ENCODE measurements around the gene SEPTIN10.

DNA sequence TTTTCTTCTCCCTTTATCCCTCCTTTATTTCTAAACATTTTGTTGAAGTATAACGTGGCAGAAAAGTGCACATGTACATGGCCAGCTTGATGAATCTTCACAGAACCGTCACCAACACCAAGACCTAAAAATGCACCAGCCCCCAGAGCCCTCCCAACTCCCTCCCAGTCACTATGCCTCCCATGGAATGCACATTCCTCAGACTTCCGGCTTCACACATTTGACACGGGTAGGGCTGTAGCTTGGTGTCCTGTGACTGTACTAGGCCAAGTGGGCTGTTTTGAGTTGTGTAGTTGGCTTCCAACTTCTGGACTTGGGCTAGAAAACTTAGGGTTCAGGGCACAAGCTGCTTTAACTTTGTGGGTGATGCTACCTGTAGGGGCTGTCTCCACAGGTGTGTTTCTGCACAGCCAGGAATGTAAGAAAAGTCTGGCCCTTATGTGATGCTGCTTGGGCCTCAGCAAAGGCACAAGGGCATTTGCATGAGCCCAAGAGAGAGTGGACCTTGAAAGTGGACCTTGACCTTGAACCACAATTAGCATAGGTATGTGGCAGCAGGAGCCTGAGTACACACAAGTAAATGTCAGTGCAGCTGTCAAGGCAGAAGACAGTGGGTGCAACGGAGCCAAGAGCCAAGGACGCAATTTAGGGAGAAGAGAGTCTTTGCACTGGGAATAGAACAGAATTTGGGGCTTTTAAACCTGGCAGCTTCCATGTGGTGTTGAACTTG, 78.4 kb downstream of the SEPTIN10 start:
- TF ChIP-seq, protein P1, sequence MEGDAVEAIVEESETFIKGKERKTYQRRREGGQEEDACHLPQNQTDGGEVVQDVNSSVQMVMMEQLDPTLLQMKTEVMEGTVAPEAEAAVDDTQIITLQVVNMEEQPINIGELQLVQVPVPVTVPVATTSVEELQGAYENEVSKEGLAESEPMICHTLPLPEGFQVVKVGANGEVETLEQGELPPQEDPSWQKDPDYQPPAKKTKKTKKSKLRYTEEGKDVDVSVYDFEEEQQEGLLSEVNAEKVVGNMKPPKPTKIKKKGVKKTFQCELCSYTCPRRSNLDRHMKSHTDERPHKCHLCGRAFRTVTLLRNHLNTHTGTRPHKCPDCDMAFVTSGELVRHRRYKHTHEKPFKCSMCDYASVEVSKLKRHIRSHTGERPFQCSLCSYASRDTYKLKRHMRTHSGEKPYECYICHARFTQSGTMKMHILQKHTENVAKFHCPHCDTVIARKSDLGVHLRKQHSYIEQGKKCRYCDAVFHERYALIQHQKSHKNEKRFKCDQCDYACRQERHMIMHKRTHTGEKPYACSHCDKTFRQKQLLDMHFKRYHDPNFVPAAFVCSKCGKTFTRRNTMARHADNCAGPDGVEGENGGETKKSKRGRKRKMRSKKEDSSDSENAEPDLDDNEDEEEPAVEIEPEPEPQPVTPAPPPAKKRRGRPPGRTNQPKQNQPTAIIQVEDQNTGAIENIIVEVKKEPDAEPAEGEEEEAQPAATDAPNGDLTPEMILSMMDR (IDR thresholded peaks at IDR 0.05) = no peak
- no peak for TF ChIP-seq POLR2A (IDR thresholded peaks at IDR 0.05)
- no peak for TF ChIP-seq EP300 (IDR thresholded peaks at IDR 0.05; ENCODE audit: low read depth)
